H1 (cell line): ENCODE measurements around the gene RUBCN. TPM values are rescaled to one million over a fixed set of nuclear protein-coding genes. Genes with fewer than 3 reads are reported as not detected.

Experiments used
- CTCF ChIA-PET: fragments of 300-600 bp; sonication (Branson Sonifier 250); formaldehyde crosslinking; loops from one replicate; lab custom pipeline; 2021; ENCODE audit not compliant: partially characterized antibody; lab: Charles Lee
- POLR2A ChIA-PET: fragments of 300-600 bp; sonication (Branson Sonifier 250); formaldehyde crosslinking; loops from one replicate; lab custom pipeline; 2021; ENCODE audit warnings: inconsistent platforms; ENCODE audit not compliant: partially characterized antibody; lab: Charles Lee
- DNase-seq, 2 experiments: peaks; one replicate each; pipeline versions ENCODE4 v3.0.0 to v3.0.0-alpha.2; 2010 to 2022; ENCODE audit warnings: low spot score in 2 of 2, low read depth in 1 of 2, mixed read lengths in 1 of 2
- FAIRE-seq: peaks from 2 replicates; lab custom pipeline; 2011; peaks lifted over from hg19 to GRCh38; lab: Jason Lieb, UNC
- H2AFZ ChIP-seq: 2 replicates; pipeline ENCODE4 v1.8.1; 2012; ENCODE audit warnings: low read length, inconsistent platforms
- H2AK5ac ChIP-seq: 2 replicates; pipeline ENCODE4 v1.6.1; 2013; ENCODE audit warnings: low read depth, low read length
- H2BK120ac ChIP-seq: replicated peaks from 2 replicates; pipeline ENCODE3; 2013; ENCODE audit warnings: low read depth, low read length, inconsistent platforms
- H2BK12ac ChIP-seq: 2 replicates; pipeline ENCODE4 v1.6.1; 2013; ENCODE audit warnings: low read depth, low read length
- H2BK15ac ChIP-seq: 2 replicates; pipeline ENCODE4 v1.6.1; 2013; ENCODE audit warnings: low read length
- H2BK20ac ChIP-seq: 2 replicates; pipeline ENCODE4 v1.6.1; 2013; ENCODE audit warnings: low read length
- H2BK5ac ChIP-seq: 2 replicates; pipeline ENCODE4 v1.6.1; 2013; ENCODE audit warnings: low read depth, low read length
- H3K14ac ChIP-seq: 2 replicates; pipeline ENCODE4 v1.6.1; 2013; ENCODE audit warnings: inconsistent platforms; ENCODE audit not compliant: insufficient read length
- H3K18ac ChIP-seq: 2 replicates; pipeline ENCODE4 v1.6.1; 2013; ENCODE audit warnings: low read length; ENCODE audit errors: extremely low read depth
- H3K23ac ChIP-seq: 2 replicates; pipeline ENCODE4 v1.6.1; 2013; ENCODE audit warnings: inconsistent platforms; ENCODE audit not compliant: insufficient read length
- H3K23me2 ChIP-seq: 2 replicates; pipeline ENCODE4 v1.6.1; 2013; ENCODE audit warnings: low read depth, low read length
- H3K27ac ChIP-seq: 2 replicates; pipeline ENCODE4 v1.6.1; 2011; ENCODE audit warnings: low read depth, low read length, inconsistent platforms
- H3K27me3 ChIP-seq, 4 experiments: replicated peaks in 1 of 4; 1 replicate in 1 of 4; 2 replicates in 3 of 4; pipeline versions ENCODE4 v1.6.1 to v1.8.1; 2011 to 2013; ENCODE audit warnings: low read length in 3 of 4, mild to moderate bottlenecking in 3 of 4, inconsistent platforms in 2 of 4, mixed read lengths in 2 of 4, moderate library complexity in 1 of 4; ENCODE audit not compliant: control insufficient read depth in 3 of 4, insufficient read depth in 3 of 4; ENCODE audit errors: extremely low read depth in 1 of 4
- H3K36me3 ChIP-seq, 4 experiments: 2 replicates each; pipeline versions ENCODE4 v1.6.1 to v1.8.1; 2011 to 2013; ENCODE audit warnings: mild to moderate bottlenecking in 4 of 4, low read length in 3 of 4, moderate library complexity in 2 of 4, control low read depth in 1 of 4, inconsistent platforms in 1 of 4; ENCODE audit not compliant: insufficient read depth in 4 of 4, control insufficient read depth in 2 of 4
- H3K4ac ChIP-seq: replicated peaks from 2 replicates; pipeline ENCODE3; 2013; ENCODE audit warnings: low read length, low read depth, mixed read lengths, inconsistent platforms; ENCODE audit not compliant: insufficient read length
- H3K4me1 ChIP-seq, 4 experiments: replicated peaks in 1 of 4; 1 replicate in 1 of 4; 2 replicates in 3 of 4; pipeline versions ENCODE4 v1.6.1 to v1.8.1; 2011 to 2013; ENCODE audit warnings: low read length in 3 of 4, inconsistent platforms in 2 of 4, mixed read lengths in 1 of 4; ENCODE audit not compliant: insufficient read depth in 4 of 4, control insufficient read depth in 3 of 4
- H3K4me2 ChIP-seq, 2 experiments: 2 replicates each; pipeline versions ENCODE4 v1.6.1 to v1.8.1; 2011 to 2013; ENCODE audit warnings: low read depth in 2 of 2, low read length in 2 of 2, control low read depth in 1 of 2, inconsistent platforms in 1 of 2, mild to moderate bottlenecking in 1 of 2; ENCODE audit not compliant: insufficient read depth in 1 of 2
- H3K4me3 ChIP-seq, 4 experiments: fragments of 200-600, 300-600 bp in 1 of 4; sonication (generic), shearing (Covaris generic), sonication (Bioruptor Twin) in 1 of 4; 2 replicates each; pipeline versions ENCODE4 v1.5.1 to v1.8.1; 2011 to 2016; ENCODE audit warnings: low read length in 4 of 4, low read depth in 3 of 4, control low read depth in 2 of 4, inconsistent platforms in 2 of 4, mild to moderate bottlenecking in 2 of 4, mixed read lengths in 1 of 4, moderate library complexity in 1 of 4; ENCODE audit not compliant: insufficient read depth in 2 of 4; ENCODE audit errors: extremely low read depth in 1 of 4
- H3K56ac ChIP-seq: replicated peaks from 2 replicates; pipeline ENCODE3; 2013; ENCODE audit warnings: low read depth, mild to moderate bottlenecking, mixed read lengths, low read length, inconsistent platforms; ENCODE audit not compliant: insufficient read length
- H3K79me1 ChIP-seq: 2 replicates; pipeline ENCODE4 v1.6.1; 2013; ENCODE audit warnings: low read depth, low read length, control low read depth
- H3K79me2 ChIP-seq, 2 experiments: 2 replicates each; pipeline versions ENCODE4 v1.6.1 to v1.8.1; 2012 to 2013; ENCODE audit warnings: low read length in 2 of 2, mild to moderate bottlenecking in 2 of 2, inconsistent platforms in 1 of 2; ENCODE audit not compliant: insufficient read depth in 2 of 2, control insufficient read depth in 1 of 2
- H3K9ac ChIP-seq, 4 experiments: replicated peaks in 1 of 4; 1 replicate in 1 of 4; 2 replicates in 3 of 4; pipeline versions ENCODE4 v1.6.1 to v1.8.1; 2011 to 2013; ENCODE audit warnings: low read depth in 3 of 4, low read length in 3 of 4, control low read depth in 2 of 4, mild to moderate bottlenecking in 2 of 4, moderate library complexity in 2 of 4, inconsistent platforms in 1 of 4; ENCODE audit errors: extremely low read depth in 1 of 4
- H3K9me3 ChIP-seq, 2 experiments: 2 replicates each; pipeline versions ENCODE4 v1.6.1 to v1.8.1; 2012 to 2013; ENCODE audit warnings: mild to moderate bottlenecking in 2 of 2, moderate library complexity in 2 of 2, control low read depth in 1 of 2, inconsistent platforms in 1 of 2, low read depth in 1 of 2, low read length in 1 of 2, mixed read lengths in 1 of 2; ENCODE audit not compliant: insufficient read depth in 2 of 2
- H4K20me1 ChIP-seq, 2 experiments: replicated peaks in 1 of 2; 2 replicates each; pipeline versions ENCODE3 to v1.8.1; 2011 to 2013; ENCODE audit warnings: inconsistent platforms in 2 of 2, low read length in 2 of 2, mild to moderate bottlenecking in 1 of 2; ENCODE audit not compliant: insufficient read depth in 2 of 2, control insufficient read depth in 1 of 2
- H4K5ac ChIP-seq: 2 replicates; pipeline ENCODE4 v1.6.1; 2013; ENCODE audit warnings: low read length, low read depth, mixed read lengths, inconsistent platforms; ENCODE audit not compliant: insufficient read length
- H4K8ac ChIP-seq: 2 replicates; pipeline ENCODE4 v1.8.0; 2013; ENCODE audit warnings: mild to moderate bottlenecking, moderate library complexity, low read length, inconsistent platforms; ENCODE audit not compliant: insufficient read depth; ENCODE audit errors: extremely low read depth
- H4K91ac ChIP-seq: replicated peaks from 2 replicates; pipeline ENCODE3; 2013; ENCODE audit warnings: low read length, mixed read lengths, inconsistent platforms; ENCODE audit not compliant: insufficient read length
- BCL11A ChIP-seq, 2 experiments: IDR thresholded peaks; one replicate each; pipeline ENCODE4 v1.6.1; 2011; ENCODE audit warnings: low read depth in 2 of 2, low read length in 2 of 2, mild to moderate bottlenecking in 2 of 2
- EGR1 ChIP-seq: IDR thresholded peaks from 2 replicates; pipeline ENCODE4 v1.6.1; 2011; ENCODE audit warnings: low read depth, low read length, borderline replicate concordance
- HDAC2 ChIP-seq, 2 experiments: fragments of 300-600 bp in 1 of 2; sonication (generic) in 1 of 2; IDR thresholded peaks; 2 replicates each; pipeline ENCODE4 v1.6.1; 2011 to 2012; ENCODE audit warnings: low read depth in 2 of 2, low read length in 2 of 2, mild to moderate bottlenecking in 2 of 2, moderate library complexity in 2 of 2, borderline replicate concordance in 1 of 2, inconsistent platforms in 1 of 2
- RNF2 ChIP-seq: fragments of 200-900, 300-1000 bp; sonication (generic); IDR thresholded peaks from 2 replicates; pipeline ENCODE4 v1.7.1; 2016; ENCODE audit warnings: borderline replicate concordance, low read depth, mild to moderate bottlenecking, antibody characterized with exemption, low read length; ENCODE audit not compliant: poor library complexity, severe bottlenecking; ENCODE audit errors: missing control alignments
- SIX5 ChIP-seq: IDR thresholded peaks from 2 replicates; pipeline ENCODE4 v1.6.1; 2011; ENCODE audit warnings: mild to moderate bottlenecking, low read depth, low read length
- SP2 ChIP-seq: IDR thresholded peaks from 2 replicates; pipeline ENCODE4 v1.6.1; 2012; ENCODE audit warnings: mild to moderate bottlenecking, low read length, inconsistent platforms
- SP4 ChIP-seq: IDR thresholded peaks from 2 replicates; pipeline ENCODE4 v1.6.1; 2012; ENCODE audit warnings: low read length, inconsistent platforms
- WGBS, 2 experiments: shearing (Covaris generic) in 1 of 2; methylation state at CpG; one replicate each; pipeline versions ENCODE4 v1.1.6 to v1.1.7; 2013 to 2015; ENCODE audit warnings: low lambda C conversion rate in 2 of 2, mixed read lengths in 2 of 2, inconsistent platforms in 1 of 2, low coverage in 1 of 2, missing lambda C conversion rate in 1 of 2; ENCODE audit not compliant: insufficient replicate concordance in 2 of 2, insufficient coverage in 1 of 2, insufficient read length in 1 of 2; ENCODE audit errors: extremely low coverage in 1 of 2, missing lambda C conversion rate in 1 of 2; 5-methylcytosine and 5-hydroxymethylcytosine counted together
- polyA plus RNA-seq, 7 experiments: library from polyadenylated mRNA; depleted of rRNA in 3 of 7; stranded (reverse) in 5 of 7; unstranded in 2 of 7; fragments of >200 nt in 5 of 7; fragments of 200-250 nt in 2 of 7; gene quantifications; 1 replicate in 5 of 7; 2 replicates in 1 of 7; 4 replicates in 1 of 7; pipeline versions ENCODE4 v1.2.1 to v1.2.3, GENCODE V29; 2011 to 2013; ENCODE audit warnings: missing spikeins in 2 of 7, mixed read lengths in 2 of 7
- total RNA-seq: library from RNA; stranded (reverse); fragmentation: NEBNext Ultra II Directional; extraction: Animal tissue kit (Norgen Biotek cat#: 25700); gene quantifications from 2 replicates; pipeline ENCODE4 v1.2.1, GENCODE V29; 2021
- TF ChIP-seq, protein P1 (sequence below): IDR thresholded peaks from 2 replicates; pipeline ENCODE4 v1.6.1; 2011; ENCODE audit warnings: low read depth, mild to moderate bottlenecking, low read length; ENCODE audit not compliant: insufficient read depth
- TF ChIP-seq, protein P2 (sequence below): IDR thresholded peaks from 2 replicates; pipeline ENCODE4 v1.6.1; 2012; ENCODE audit warnings: inconsistent platforms

Gene RUBCN
- total and polyA plus RNA-seq, 2 of the 8 experiments (the other 6 are each of a cell fraction or from before 2014, with no cell fraction given), result 9.3 to 21.9 TPM

DNA sequence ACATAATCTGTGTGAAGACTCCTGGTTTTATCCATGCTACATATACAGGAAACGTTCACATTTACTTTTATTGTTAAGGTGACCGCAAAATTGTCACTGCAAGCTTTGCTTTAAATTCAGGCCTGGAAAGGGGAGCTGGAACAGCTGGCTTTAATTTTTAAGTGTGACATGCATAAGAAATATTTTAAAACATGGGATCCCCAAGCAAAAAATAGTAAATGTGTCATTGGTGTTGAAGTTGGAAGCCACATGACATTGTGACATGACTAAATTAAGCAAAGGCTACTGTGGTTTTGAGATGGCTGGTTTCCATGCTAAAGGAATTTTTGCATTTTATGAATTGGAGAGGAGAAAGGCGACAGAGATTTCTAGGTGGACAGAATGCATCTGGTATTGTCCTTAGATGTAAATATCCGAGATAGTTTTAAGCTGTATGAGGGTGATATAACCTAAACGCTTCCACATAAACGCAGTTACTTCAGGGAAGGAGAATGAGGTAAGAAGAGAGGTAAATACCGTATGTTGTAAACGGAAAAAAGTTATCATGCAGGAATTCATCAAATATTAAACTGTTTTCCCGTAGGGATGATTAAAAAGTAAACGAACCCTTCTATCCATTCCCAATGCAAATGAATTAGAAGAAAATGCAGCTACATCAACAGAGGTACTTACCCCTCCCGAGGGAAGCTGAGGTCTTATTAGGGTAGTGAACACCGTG is 12.1 kb upstream of the RUBCN start:
- H3K4me1 ChIP-seq, result peaks cover 0 to 8% (median 3%) of the 10 kb centered on the region in 4 experiments; a peak in 6 of 7 replicates
- H2BK120ac ChIP-seq, result no peak overlapping the region
- no peaks in the 10 kb centered on the region for H3K9me3 ChIP-seq
- no peak overlapping the region for H3K18ac ChIP-seq
- H2BK5ac ChIP-seq, result no peak overlapping the region
- peak overlapping the region; percentile 89 to 96 for H3K4me2 ChIP-seq
- H4K5ac ChIP-seq, result no peak overlapping the region
- DNase-seq (no peak), FAIRE-seq (no peak)
- H2BK15ac ChIP-seq, result no peak overlapping the region
- 0 out of 2 replicates have a peak overlapping the region, but pooled peaks have one; percentile 1 for H2BK20ac ChIP-seq
- H3K27ac ChIP-seq, result no peak overlapping the region
- no peak overlapping the region for H3K14ac ChIP-seq
- no peak overlapping the region for H2AK5ac ChIP-seq
- no peak overlapping the region for H3K56ac ChIP-seq
- peaks cover 0 to 25% (median 13%) of the 10 kb centered on the region in 4 experiments; a peak in 6 of 7 replicates for H3K27me3 ChIP-seq
- peak overlapping the region; percentile 98 for H2AFZ ChIP-seq
- H3K4me3 ChIP-seq, result peak overlapping the region; percentile 55 to 95 (median 78)
- H4K20me1 ChIP-seq, result peaks cover 0 to 3% of the 10 kb centered on the region in 2 experiments
- no peak overlapping the region for H3K23ac ChIP-seq
- H3K79me2 ChIP-seq, result peaks cover 0 to 10% of the 10 kb centered on the region in 2 experiments; a peak in 1 of 4 replicates
- H3K4ac ChIP-seq, result no peak overlapping the region
- H3K23me2 ChIP-seq, result peaks cover 15% of the 10 kb centered on the region; the same call in 1 of the 2 replicates
- H4K8ac ChIP-seq, result no peak overlapping the region
- POLR2A ChIA-PET, result interaction anchor here (0.8 to 1.2 kb wide), 3 partner anchors 9 to 42 kb away, joined by 3 to 4 read pairs (median 3); partner anchors contain the start of gene LRCH3
- H3K79me1 ChIP-seq, result no peaks in the 10 kb centered on the region
- no peak overlapping the region for H4K91ac ChIP-seq
- TF ChIP-seq BCL11A (IDR thresholded peaks at IDR 0.05; ENCODE audit: low read depth in 2 of 2, low read length in 2 of 2), result no peak
- TF ChIP-seq SIX5, result no peak
- TF ChIP-seq SP4, result no peak
- TF ChIP-seq, protein P1, sequence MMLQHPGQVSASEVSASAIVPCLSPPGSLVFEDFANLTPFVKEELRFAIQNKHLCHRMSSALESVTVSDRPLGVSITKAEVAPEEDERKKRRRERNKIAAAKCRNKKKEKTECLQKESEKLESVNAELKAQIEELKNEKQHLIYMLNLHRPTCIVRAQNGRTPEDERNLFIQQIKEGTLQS, result no peak
- TF ChIP-seq, protein P2, sequence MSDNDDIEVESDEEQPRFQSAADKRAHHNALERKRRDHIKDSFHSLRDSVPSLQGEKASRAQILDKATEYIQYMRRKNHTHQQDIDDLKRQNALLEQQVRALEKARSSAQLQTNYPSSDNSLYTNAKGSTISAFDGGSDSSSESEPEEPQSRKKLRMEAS, result no peak
- TF ChIP-seq SP2, result no peak
- no peak for TF ChIP-seq EGR1
- TF ChIP-seq RNF2, result no peak
- TF ChIP-seq HDAC2 (IDR thresholded peaks at IDR 0.05; ENCODE audit: borderline replicate concordance in 1 of 2, low read depth in 2 of 2, low read length in 2 of 2), result no peak
- H3K36me3 ChIP-seq, result no peaks in the 10 kb centered on the region
- H2BK12ac ChIP-seq, result peak overlapping the region; percentile 52; the same call in 1 of the 2 replicates
- CTCF ChIA-PET, result interaction anchor here (0.7 to 2.0 kb wide), 6 partner anchors 8 to 67 kb away, joined by 3 to 5 read pairs (median 3); no protein-coding TSS in a partner anchor
- WGBS, 2 experiments, result 55% methylated on average over 12 of the region's 12 CpGs; no CpG with 5 or more reads in 1 of the 2 experiments
- H3K9ac ChIP-seq, result no peak overlapping the region
